AML-193 (cell line): ENCODE data around the gene P2RX7.

Experiments
- DNase-seq, 2 experiments: peaks; one replicate each; lab custom pipeline; 2025; lab: John Stamatoyannopoulos, UW

P2RX7 gene

GRCh38 chr12:121229826-121230537 is 97.3 kb downstream of the P2RX7 start:
- DNase-seq = peak in 1 of 2 experiments; percentile 18

GRCh38 chr12:121230538-121230907 is 97.8 kb downstream of the P2RX7 start:
- DNase-seq = no peak

GRCh38 chr12:121232163-121232562 is 99.5 kb downstream of the P2RX7 start:
- no peak for DNase-seq

GRCh38 chr12:121232977-121233627 is 100.4 kb downstream of the P2RX7 start:
- DNase-seq = no peak

- no peak for DNase-seq
Observed at GRCh38 chr12:121233628-121234020, 100.9 kb downstream of the P2RX7 start.

- no peak for DNase-seq
Observed at GRCh38 chr12:121236776-121237175, 104.1 kb downstream of the P2RX7 start.

- no peak for DNase-seq
Observed at GRCh38 chr12:121237415-121237814, 104.7 kb downstream of the P2RX7 start.
